ENCODE data around the gene MPHOSPH6.
"Not testable (repeated sequence)": the region's sequence is repeated elsewhere in the genome, so short reads cannot be mapped to it uniquely, and the experiment has no call there.

Gene MPHOSPH6

GRCh38 chr16:82175627-82176026 is 5.6 kb upstream of the MPHOSPH6 start:
- DNase-seq (ENCODE audit: low read depth) = no peak

GRCh38 chr16:82167670-82168069 is 2.4 kb downstream of the MPHOSPH6 start:
- DNase-seq (ENCODE audit: low read depth) = no peak

- no peak for DNase-seq (ENCODE audit: low read depth)
These were observed 9.8 kb downstream of the MPHOSPH6 start for GRCh38 chr16:82160226-82160625.

GRCh38 chr16:82157836-82158235 is 12.2 kb downstream of the MPHOSPH6 start:
- no peak for DNase-seq (ENCODE audit: low read depth)

- no peak for DNase-seq (ENCODE audit: low read depth)
These were observed 12.6 kb downstream of the MPHOSPH6 start for GRCh38 chr16:82157534-82157812.

GRCh38 chr16:82156761-82157533 is 13.1 kb downstream of the MPHOSPH6 start:
- DNase-seq (ENCODE audit: low read depth) = no peak

GRCh38 chr16:82152641-82153112 is 17.3 kb downstream of the MPHOSPH6 start:
- DNase-seq (ENCODE audit: low read depth) = no peak

GRCh38 chr16:82152196-82152595 is 17.8 kb downstream of the MPHOSPH6 start:
- no peak for DNase-seq (ENCODE audit: low read depth)

- no peak for DNase-seq (ENCODE audit: low read depth)
These were observed 19.5 kb downstream of the MPHOSPH6 start for GRCh38 chr16:82150549-82150948.

- no peak for DNase-seq (ENCODE audit: low read depth)
These were observed 20.5 kb downstream of the MPHOSPH6 start for GRCh38 chr16:82149536-82149935.

- no peak for DNase-seq (ENCODE audit: low read depth)
These were observed 22.5 kb downstream of the MPHOSPH6 start for GRCh38 chr16:82147546-82147945.

- no peak for DNase-seq (ENCODE audit: low read depth)
These were observed 23.1 kb downstream of the MPHOSPH6 start for GRCh38 chr16:82146957-82147356.

- DNase-seq (ENCODE audit: low read depth) = no peak
These were observed 23.5 kb downstream of the MPHOSPH6 start for GRCh38 chr16:82146556-82146955.

- not testable (repeated sequence) for DNase-seq (ENCODE audit: low read depth)
These were observed 30.8 kb downstream of the MPHOSPH6 start for GRCh38 chr16:82139286-82139571.

GRCh38 chr16:82138478-82139285 is 31.3 kb downstream of the MPHOSPH6 start:
- DNase-seq (ENCODE audit: low read depth) = no peak

GRCh38 chr16:82137822-82138167 is 32.2 kb downstream of the MPHOSPH6 start:
- DNase-seq (ENCODE audit: low read depth) = no peak

GRCh38 chr16:82136956-82137821 is 32.8 kb downstream of the MPHOSPH6 start:
- no peak for DNase-seq (ENCODE audit: low read depth)

- no peak for DNase-seq (ENCODE audit: low read depth)
These were observed 34.2 kb downstream of the MPHOSPH6 start for GRCh38 chr16:82135844-82136243.

- DNase-seq (ENCODE audit: low read depth) = no peak
These were observed 35.2 kb downstream of the MPHOSPH6 start for GRCh38 chr16:82134846-82135245.

- DNase-seq (ENCODE audit: low read depth) = no peak
These were observed 36.2 kb downstream of the MPHOSPH6 start for GRCh38 chr16:82133798-82134197.

GRCh38 chr16:82129881-82130280 is 40.1 kb downstream of the MPHOSPH6 start:
- no peak for DNase-seq (ENCODE audit: low read depth)

GRCh38 chr16:82124651-82125050 is 45.4 kb downstream of the MPHOSPH6 start:
- DNase-seq (ENCODE audit: low read depth) = no peak

GRCh38 chr16:82119405-82119804 is 50.6 kb downstream of the MPHOSPH6 start:
- no peak for DNase-seq (ENCODE audit: low read depth)
